T-cell (primary cell): ENCODE data around the gene SMPDL3B. TPM values are rescaled to one million over a fixed set of nuclear protein-coding genes. Genes with fewer than 3 reads are reported as not detected.

Experiments used
- ATAC-seq, 4 experiments: fragments of 200-7000 bp in 3 of 4; fragments of 150-1000 bp in 1 of 4; cut with Tn5 transposase; replicated peaks in 1 of 4; 1 replicate in 3 of 4; 2 replicates in 1 of 4; pipeline ENCODE4 v1.10.0; 2021; ENCODE audit warnings: moderate library complexity in 3 of 4, mild to moderate bottlenecking in 2 of 4, moderate number of reproducible peaks in 1 of 4
- CTCF ChIA-PET, 2 donors: fragments of 300-600 bp; sonication (Branson Sonifier 250); formaldehyde crosslinking; loops; one replicate each; lab custom pipeline; 2022; ENCODE audit warnings: antibody characterized with exemption in 2 of 2; lab: Charles Lee
- POLR2A ChIA-PET, 2 donors: fragments of 300-600 bp; sonication (Branson Sonifier 250); formaldehyde crosslinking; loops; one replicate each; lab custom pipeline; 2022; ENCODE audit warnings: antibody characterized with exemption in 2 of 2; lab: Charles Lee
- DNase-seq, 35 experiments: peaks; one replicate each; pipeline versions ENCODE4 v3.0.0 to v3.0.0-alpha.2; 2013 to 2023
- H3K27ac ChIP-seq: one replicate; pipeline ENCODE4 v1.5.1; 2013; ENCODE audit warnings: low read length
- H3K27me3 ChIP-seq, 2 experiments: replicated peaks in 1 of 2; 1 replicate in 1 of 2; 2 replicates in 1 of 2; pipeline versions ENCODE4 v1.6.1 to v1.7.0; 2013; ENCODE audit warnings: low read length in 1 of 2, mixed read lengths in 1 of 2; ENCODE audit not compliant: control insufficient read depth in 2 of 2, insufficient read depth in 2 of 2; ENCODE audit errors: extremely low read depth in 1 of 2
- H3K36me3 ChIP-seq, 2 donors: 1 replicate in 1 of 2; 2 replicates in 1 of 2; pipeline versions ENCODE4 v1.6.1 to v1.7.0; 2013; ENCODE audit warnings: low read length in 1 of 2; ENCODE audit not compliant: control insufficient read depth in 2 of 2, insufficient read depth in 1 of 2; ENCODE audit errors: extremely low read depth in 1 of 2
- H3K4me1 ChIP-seq, 2 experiments: 1 replicate in 1 of 2; 2 replicates in 1 of 2; pipeline versions ENCODE4 v1.6.1 to v1.7.0; 2013; ENCODE audit warnings: low read length in 2 of 2, mixed read lengths in 1 of 2; ENCODE audit not compliant: insufficient read depth in 2 of 2, control insufficient read depth in 1 of 2; ENCODE audit errors: extremely low read depth in 1 of 2
- H3K4me3 ChIP-seq, 2 donors: 1 replicate in 1 of 2; 2 replicates in 1 of 2; pipeline versions ENCODE4 v1.5.1 to v1.7.0; 2013; ENCODE audit warnings: mild to moderate bottlenecking in 2 of 2, low read length in 1 of 2, moderate library complexity in 1 of 2; ENCODE audit not compliant: control insufficient read depth in 1 of 2; ENCODE audit errors: extremely low read depth in 1 of 2
- H3K9me3 ChIP-seq: 2 replicates; pipeline ENCODE4 v1.7.0; 2013
- H3K27ac Mint-ChIP-seq, 2 donors: one replicate each; pipeline ENCODE4 v1.8.0; 2020 to 2021; ENCODE audit warnings: mild to moderate bottlenecking in 2 of 2, mixed read lengths in 2 of 2
- H3K27me3 Mint-ChIP-seq, 2 donors: one replicate each; pipeline ENCODE4 v1.8.0; 2021 to 2022; ENCODE audit warnings: mixed read lengths in 2 of 2
- H3K36me3 Mint-ChIP-seq: one replicate; pipeline ENCODE4 v1.8.0; 2021; ENCODE audit warnings: mixed read lengths
- H3K4me1 Mint-ChIP-seq, 3 donors: one replicate each; pipeline ENCODE4 v1.8.0; 2020 to 2022; ENCODE audit warnings: mixed read lengths in 3 of 3, mild to moderate bottlenecking in 1 of 3
- H3K4me3 Mint-ChIP-seq, 3 donors: one replicate each; pipeline ENCODE4 v1.8.0; 2020 to 2022; ENCODE audit warnings: mild to moderate bottlenecking in 3 of 3, mixed read lengths in 3 of 3, moderate library complexity in 3 of 3
- H3K9me3 Mint-ChIP-seq, 3 donors: one replicate each; pipeline ENCODE4 v1.8.0; 2020 to 2022; ENCODE audit warnings: mixed read lengths in 3 of 3
- WGBS: methylation state at CpG from one replicate; pipeline ENCODE4 v1.1.5; 2013; ENCODE audit warnings: missing lambda C conversion rate; ENCODE audit not compliant: insufficient coverage; 5-methylcytosine and 5-hydroxymethylcytosine counted together
- total RNA-seq, 35 experiments: library from RNA in 6 of 35; stranded (reverse) in 6 of 35; fragments of 120-200 nt in 1 of 35; gene quantifications; one replicate each; pipeline versions ENCODE4 v1.2.1 to v1.2.4 and lab custom pipeline; 2013 to 2026

SMPDL3B gene
- total RNA-seq, 5 donors from 2014 or later (not counting 1 experiment from before 2014, with no cell fraction given), result 0.22 to 0.44 (median 0.33) TPM; not detected in 1

- ChIA-PET CTCF (interaction anchor here in 1 of 2 donors (1.0 to 1.8 kb wide), 2 partner anchors 10 to 19 kb away, joined by 4 to 7 read pairs; no protein-coding TSS in a partner anchor), POLR2A (interaction anchor here in 1 of 2 donors (0.8 kb wide), 1 partner anchor 50 kb away, joined by 5 read pairs; no protein-coding TSS in a partner anchor)
- DNase-seq (no peak), ATAC-seq (no peak)
- Mint-ChIP-seq H3K27ac (peak overlapping the region; percentile 72 to 86), H3K4me1 (peaks cover 29 to 32% (median 32%) of the 10 kb centered on the region in 3 donors), H3K4me3 (peak overlapping the region; percentile 84 to 87 (median 84)), H3K27me3 (no peaks in the 10 kb centered on the region), H3K9me3 (no peaks in the 10 kb centered on the region), H3K36me3 (peaks cover 9% of the 10 kb centered on the region)
- Histone ChIP-seq H3K27me3 (peaks cover 0 to 4% of the 10 kb centered on the region in 2 experiments), H3K27ac (peak overlapping the region; percentile 66), H3K9me3 (no peaks in the 10 kb centered on the region), H3K36me3 (peaks cover 0 to 21% of the 10 kb centered on the region in 2 donors), H3K4me1 (peaks cover 5 to 32% of the 10 kb centered on the region in 2 experiments), H3K4me3 (peak overlapping the region; percentile 69 to 77)
- 84% methylated on average over 11 of the region's 13 CpGs for WGBS
Observed at GRCh38 chr1:27960762-27961645, 26.2 kb downstream of the SMPDL3B start.

- ChIA-PET POLR2A (interaction anchor here in 1 of 2 donors (0.8 kb wide), 1 partner anchor 50 kb away, joined by 5 read pairs; no protein-coding TSS in a partner anchor), CTCF (no interaction called here)
- peaks cover 15% of the 10 kb centered on the region for H3K36me3 Mint-ChIP-seq
- no peaks in the 10 kb centered on the region for H3K9me3 Mint-ChIP-seq
- Histone ChIP-seq H3K4me1 (peaks cover 5 to 32% of the 10 kb centered on the region in 2 experiments), H3K36me3 (peaks cover 0 to 29% of the 10 kb centered on the region in 2 donors), H3K27me3 (no peaks in the 10 kb centered on the region), H3K9me3 (no peaks in the 10 kb centered on the region), H3K27ac (no peak overlapping the region), H3K4me3 (no peak overlapping the region)
- ATAC-seq, result no peak
- no peak for DNase-seq
- peak overlapping the region; percentile 84 to 87 (median 84) for H3K4me3 Mint-ChIP-seq
- peak overlapping the region; percentile 72 to 86 for H3K27ac Mint-ChIP-seq
- H3K4me1 Mint-ChIP-seq, result peaks cover 29 to 32% (median 32%) of the 10 kb centered on the region in 3 donors
- 83% methylated on average over 3 of the region's 4 CpGs for WGBS
- H3K27me3 Mint-ChIP-seq, result no peaks in the 10 kb centered on the region
Observed at GRCh38 chr1:27961646-27962221, 26.9 kb downstream of the SMPDL3B start.

GRCh38 chr1:27963393-27963792, 28.6 kb downstream of the SMPDL3B start:
- no peaks in the 10 kb centered on the region for H3K9me3 Mint-ChIP-seq
- WGBS, result 96% methylated on average over 11 of the region's 11 CpGs
- no peak for ATAC-seq
- ChIA-PET POLR2A (no interaction called here), CTCF (interaction anchor here in 1 of 2 donors (0.6 kb wide), 1 partner anchor 591 kb away, joined by 3 read pairs; no protein-coding TSS in a partner anchor)
- peaks cover 25% of the 10 kb centered on the region for H3K36me3 Mint-ChIP-seq
- Histone ChIP-seq H3K27ac (no peak overlapping the region), H3K4me1 (peaks cover 5 to 32% of the 10 kb centered on the region in 2 experiments), H3K9me3 (no peaks in the 10 kb centered on the region), H3K4me3 (no peak overlapping the region), H3K36me3 (peaks cover 0 to 45% of the 10 kb centered on the region in 2 donors), H3K27me3 (no peaks in the 10 kb centered on the region)
- H3K27me3 Mint-ChIP-seq, result no peaks in the 10 kb centered on the region
- no peak for DNase-seq
- H3K4me3 Mint-ChIP-seq, result no peak overlapping the region
- no peak overlapping the region for H3K27ac Mint-ChIP-seq
- H3K4me1 Mint-ChIP-seq, result peaks cover 31 to 35% (median 32%) of the 10 kb centered on the region in 3 donors

GRCh38 chr1:27966402-27967105, 31.8 kb downstream of the SMPDL3B start:
- DNase-seq (no peak), ATAC-seq (no peak)
- no peaks in the 10 kb centered on the region for H3K9me3 ChIP-seq
- peaks cover 0 to 55% of the 10 kb centered on the region in 2 donors for H3K36me3 ChIP-seq
- Mint-ChIP-seq H3K27me3 (no peaks in the 10 kb centered on the region), H3K36me3 (peaks cover 28% of the 10 kb centered on the region), H3K9me3 (no peaks in the 10 kb centered on the region), H3K4me3 (no peak overlapping the region), H3K4me1 (peaks cover 22 to 34% (median 33%) of the 10 kb centered on the region in 3 donors), H3K27ac (no peak overlapping the region)
- 96% methylated on average over 24 of the region's 24 CpGs for WGBS
- POLR2A ChIA-PET, result no interaction called here
- peaks cover 0 to 4% of the 10 kb centered on the region in 2 experiments for H3K4me1 ChIP-seq
- H3K4me3 ChIP-seq, result no peak overlapping the region
- no peaks in the 10 kb centered on the region for H3K27me3 ChIP-seq
- CTCF ChIA-PET, result no interaction called here
- no peak overlapping the region for H3K27ac ChIP-seq

- POLR2A ChIA-PET, result no interaction called here
- Mint-ChIP-seq H3K4me3 (no peak overlapping the region), H3K9me3 (no peaks in the 10 kb centered on the region), H3K27ac (peak overlapping the region; percentile 24 to 48), H3K27me3 (no peaks in the 10 kb centered on the region), H3K4me1 (peaks cover 16 to 28% (median 27%) of the 10 kb centered on the region in 3 donors), H3K36me3 (peaks cover 28% of the 10 kb centered on the region)
- Histone ChIP-seq H3K27me3 (no peaks in the 10 kb centered on the region), H3K36me3 (peaks cover under 1 to 59% of the 10 kb centered on the region in 2 donors), H3K4me3 (no peak overlapping the region), H3K27ac (no peak overlapping the region), H3K4me1 (no peaks in the 10 kb centered on the region), H3K9me3 (no peaks in the 10 kb centered on the region)
- DNase-seq (no peak), ATAC-seq (no peak)
- CTCF ChIA-PET, result no interaction called here
- WGBS, result 97% methylated on average over 9 of the region's 12 CpGs
Observed at GRCh38 chr1:27967106-27967883, 32.5 kb downstream of the SMPDL3B start.
